HCT116 (cell line): ENCODE data around the gene MPEG1. TPM values are rescaled to one million over a fixed set of nuclear protein-coding genes. Genes with fewer than 3 reads are reported as not detected.

ENCODE experiments used
- ATAC-seq: fragments of 200-7000 bp; cut with Tn5 transposase; 2 replicates; pipeline ENCODE4 v1.9.1; 2020; ENCODE audit warnings: mild to moderate bottlenecking, moderate library complexity
- BruUV-seq: library from RNA; stranded (reverse); fragments of 400-500 nt; replicated peaks from 2 replicates; lab custom pipeline; 2021; lab: Mats Ljungman, UMichigan
- CTCF ChIA-PET: fragments of 300-600 bp; sonication (Branson Sonifier 250); formaldehyde crosslinking; loops from one replicate; lab custom pipeline; 2021; ENCODE audit warnings: antibody characterized with exemption; lab: Charles Lee
- POLR2A ChIA-PET: fragments of 300-600, 350-600 bp; sonication (Branson Sonifier 250); formaldehyde crosslinking; loops from one replicate; lab custom pipeline; 2021; ENCODE audit warnings: antibody characterized with exemption; lab: Charles Lee
- RAD21 ChIA-PET, 2 experiments: fragments of 300-600 bp; sonication (Branson Sonifier 250); formaldehyde crosslinking; loops; one replicate each; lab custom pipeline; 2023; ENCODE audit warnings: low total read pairs in 2 of 2; ENCODE audit not compliant: uncharacterized antibody in 2 of 2, unreplicated experiment in 2 of 2, low non-redundant PET in 1 of 2; lab: Charles Lee
- DNase-seq: peaks from one replicate; pipeline ENCODE4 v3.0.0-alpha.2; 2010; ENCODE audit warnings: low read depth, low spot score
- H2AFZ ChIP-seq: fragments of 200-600 bp; shearing (Covaris generic), sonication (generic); 2 replicates; pipeline ENCODE4 v1.6.1; 2017; ENCODE audit warnings: low read depth, mixed run types, mixed read lengths, antibody characterized with exemption, low read length; ENCODE audit not compliant: poor library complexity, severe bottlenecking
- H3K27ac ChIP-seq: 2 replicates; pipeline ENCODE4 v1.5.1; 2012; ENCODE audit warnings: low read depth, low read length
- H3K27me3 ChIP-seq: fragments of 200-600 bp; sonication (generic); 2 replicates; pipeline ENCODE4 v1.6.1; 2016; ENCODE audit warnings: mixed run types, low read length, mixed read lengths; ENCODE audit not compliant: insufficient read depth
- H3K36me3 ChIP-seq, 2 experiments: fragments of 200-500 bp in 1 of 2; fragments of 200-600 bp in 1 of 2; sonication (Bioruptor generic) in 1 of 2; sonication (generic) in 1 of 2; 2 replicates each; pipeline versions ENCODE4 v1.5.1 to v1.6.1; 2014 to 2016; ENCODE audit warnings: low read length in 2 of 2, inconsistent platforms in 1 of 2, mixed read lengths in 1 of 2, mixed run types in 1 of 2; ENCODE audit not compliant: insufficient read depth in 2 of 2, control insufficient read depth in 1 of 2
- H3K4me1 ChIP-seq, 2 experiments: fragments of 200-600 bp in 1 of 2; sonication (generic) in 1 of 2; 2 replicates each; pipeline versions ENCODE4 v1.5.1 to v1.6.1; 2012 to 2017; ENCODE audit warnings: low read length in 2 of 2, inconsistent platforms in 1 of 2, mild to moderate bottlenecking in 1 of 2, mixed read lengths in 1 of 2, mixed run types in 1 of 2, moderate library complexity in 1 of 2; ENCODE audit not compliant: insufficient read depth in 2 of 2, control insufficient read depth in 1 of 2
- H3K4me2 ChIP-seq: fragments of 200-600 bp; sonication (generic); 2 replicates; pipeline ENCODE4 v1.6.1; 2017; ENCODE audit warnings: mixed run types, low read length, mixed read lengths
- H3K4me3 ChIP-seq, 2 experiments: fragments of 200-600 bp in 1 of 2; sonication (generic) in 1 of 2; replicated peaks in 1 of 2; 2 replicates each; pipeline ENCODE4 v1.5.1; 2011 to 2016; ENCODE audit warnings: low read length in 2 of 2, control low read depth in 1 of 2, low read depth in 1 of 2, mild to moderate bottlenecking in 1 of 2, mixed read lengths in 1 of 2, mixed run types in 1 of 2
- H3K79me2 ChIP-seq: fragments of 200-600 bp; sonication (generic); 2 replicates; pipeline ENCODE4 v1.6.1; 2017; ENCODE audit warnings: mild to moderate bottlenecking, mixed run types, low read length, moderate library complexity, mixed read lengths; ENCODE audit not compliant: insufficient read depth
- H3K9ac ChIP-seq: fragments of 200-600 bp; sonication (generic); 2 replicates; pipeline ENCODE4 v1.6.1; 2016; ENCODE audit warnings: low read length, mixed read lengths
- H3K9me2 ChIP-seq: fragments of 200-600 bp; sonication (generic), shearing (Covaris generic); 2 replicates; pipeline ENCODE4 v1.6.1; 2017; ENCODE audit warnings: mixed run types, mild to moderate bottlenecking, moderate library complexity; ENCODE audit not compliant: insufficient read depth
- H3K9me3 ChIP-seq, 2 experiments: fragments of 200-500 bp in 1 of 2; fragments of 200-600 bp in 1 of 2; sonication (Bioruptor generic) in 1 of 2; sonication (generic) in 1 of 2; 2 replicates each; pipeline ENCODE4 v1.6.1; 2014 to 2017; ENCODE audit warnings: low read length in 2 of 2, mixed read lengths in 2 of 2, inconsistent platforms in 1 of 2, low read depth in 1 of 2, mild to moderate bottlenecking in 1 of 2, mixed run types in 1 of 2, moderate library complexity in 1 of 2; ENCODE audit not compliant: control insufficient read depth in 1 of 2, insufficient read depth in 1 of 2
- H4K20me1 ChIP-seq: fragments of 200-600 bp; sonication (generic), shearing (Covaris generic); 2 replicates; pipeline ENCODE4 v1.6.1; 2017; ENCODE audit warnings: mixed run types, mild to moderate bottlenecking, moderate library complexity; ENCODE audit not compliant: insufficient read depth
- EGR1 ChIP-seq: IDR thresholded peaks from 2 replicates; pipeline ENCODE4 v1.6.1; 2012; ENCODE audit warnings: low read depth
- EZH2 ChIP-seq: fragments of 200-600 bp; sonication (generic); IDR thresholded peaks from 2 replicates; pipeline ENCODE4 v1.6.1; 2017; ENCODE audit warnings: antibody characterized with exemption, mixed run types
- EZH2phosphoT487 ChIP-seq: fragments of 200-600 bp; IDR thresholded peaks from 2 replicates; pipeline ENCODE4 v1.6.1; 2018; ENCODE audit warnings: antibody characterized with exemption, borderline replicate concordance
- FOSL1 ChIP-seq: IDR thresholded peaks from 2 replicates; pipeline ENCODE4 v1.6.1; 2012; ENCODE audit warnings: low read depth
- POLR2AphosphoS5 ChIP-seq: IDR thresholded peaks from 2 replicates; pipeline ENCODE4 v1.6.1; 2011; ENCODE audit warnings: mild to moderate bottlenecking, low read depth, low read length, moderate library complexity
- SP1 ChIP-seq: IDR thresholded peaks from 2 replicates; pipeline ENCODE4 v1.6.1; 2012; ENCODE audit warnings: low read depth
- ZFX ChIP-seq: fragments of 450-650 bp; IDR thresholded peaks from 2 replicates; pipeline ENCODE4 v1.6.1; 2017
- intact Hi-C: fragments of 100-400 bp; cut with micrococcal nuclease; formaldehyde crosslinking; loops from 2 replicates; pipeline ENCODE4 v1.10.0; 2022
- total RNA-seq: library from RNA; stranded (reverse); gene quantifications from one replicate; pipeline ENCODE4 v1.2.1, GENCODE V29; 2021; ENCODE audit not compliant: unreplicated experiment
- TF ChIP-seq, protein P1 (sequence below): IDR thresholded peaks from 2 replicates; pipeline ENCODE4 v1.6.1; 2012
- TF ChIP-seq, protein P2 (sequence below): IDR thresholded peaks from 2 replicates; pipeline ENCODE4 v1.6.1; 2012
- TF ChIP-seq, protein P3 (sequence below), 3 experiments: fragments of 200-600 bp in 1 of 3; sonication (generic) in 1 of 3; IDR thresholded peaks in 2 of 3; conservative IDR thresholded peaks in 1 of 3; 2 replicates each; pipeline ENCODE4 v1.5.1; 2012 to 2017; ENCODE audit warnings: low read depth in 2 of 3, low read length in 2 of 3, antibody characterized with exemption in 1 of 3, borderline replicate concordance in 1 of 3, control low read depth in 1 of 3, mild to moderate bottlenecking in 1 of 3, mixed read lengths in 1 of 3, mixed run types in 1 of 3, moderate library complexity in 1 of 3; ENCODE audit not compliant: insufficient read depth in 1 of 3

Gene MPEG1
- total RNA-seq, 1 experiment from 2014 or later = 0.07 TPM

DNA sequence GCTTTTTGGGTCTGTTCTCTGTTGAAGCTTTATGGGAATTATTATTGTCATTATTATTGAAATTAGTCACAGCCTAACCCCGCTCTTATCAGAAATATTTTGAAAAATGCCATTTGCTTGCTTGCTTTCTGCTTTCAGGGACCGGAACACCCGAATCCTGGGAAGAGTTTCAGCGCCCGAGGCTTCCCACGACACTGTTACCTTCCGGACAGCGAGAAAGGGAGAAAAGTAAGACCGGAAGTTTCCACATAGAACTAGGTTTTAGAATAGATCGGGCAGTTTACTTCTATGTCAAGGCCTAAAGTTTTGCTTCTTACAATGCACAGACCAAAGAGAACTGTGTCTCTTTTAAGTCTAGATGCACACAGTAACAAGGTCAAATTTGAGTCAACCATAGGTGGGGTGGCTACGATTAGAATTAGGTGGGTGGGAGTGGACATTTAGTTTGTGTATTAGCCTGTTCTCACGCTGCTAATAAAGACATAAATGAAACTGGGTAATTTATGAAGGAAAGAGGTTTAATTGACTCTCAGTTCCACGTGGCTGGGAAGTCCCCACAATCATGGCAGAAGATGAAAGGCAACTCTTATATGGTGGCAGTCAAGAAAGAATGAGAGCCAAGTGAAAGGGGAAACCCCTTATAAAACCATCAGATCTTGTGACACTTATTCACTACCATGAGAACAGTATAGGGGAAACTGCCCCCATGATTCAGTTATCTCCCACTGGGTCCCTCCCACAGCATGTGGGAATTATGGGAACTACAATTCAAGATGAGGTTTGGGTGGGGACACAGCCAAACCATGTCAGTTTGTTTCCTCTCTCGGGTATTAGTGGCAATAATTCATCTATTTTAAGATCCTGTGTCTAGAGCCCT, 12.9 kb downstream of the MPEG1 start:
- RAD21 ChIA-PET = no interaction called here

More for the DNA sequence above, 12.9 kb downstream of the MPEG1 start:
- Histone ChIP-seq H3K27ac (no peak overlapping the region), H3K9me2 (no peaks in the 10 kb centered on the region), H2AFZ (no peak overlapping the region), H3K79me2 (no peaks in the 10 kb centered on the region), H3K36me3 (0 out of 4 replicates have a peak, but pooled peaks cover 2 to 3% of the 10 kb centered on the region in 2 experiments), H3K27me3 (no peaks in the 10 kb centered on the region), H3K9ac (no peak overlapping the region), H4K20me1 (no peaks in the 10 kb centered on the region), H3K9me3 (no peaks in the 10 kb centered on the region), H3K4me1 (no peaks in the 10 kb centered on the region; a peak in 1 of 4 replicates), H3K4me2 (no peak overlapping the region), H3K4me3 (no peak overlapping the region)
- ChIA-PET CTCF (interaction anchor here (1.5 to 3.5 kb wide), 2 partner anchors 14 to 28 kb away, joined by 4 to 18 read pairs; partner anchors contain the start of gene DTX4), POLR2A (no interaction called here)
- no TSS peak for BruUV-seq
- ATAC-seq = no peak
- TF ChIP-seq EZH2phosphoT487 = no peak
- TF ChIP-seq, protein P1, sequence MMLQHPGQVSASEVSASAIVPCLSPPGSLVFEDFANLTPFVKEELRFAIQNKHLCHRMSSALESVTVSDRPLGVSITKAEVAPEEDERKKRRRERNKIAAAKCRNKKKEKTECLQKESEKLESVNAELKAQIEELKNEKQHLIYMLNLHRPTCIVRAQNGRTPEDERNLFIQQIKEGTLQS = no peak
- TF ChIP-seq ZFX = no peak
- TF ChIP-seq SP1 = no peak
- no peak for TF ChIP-seq FOSL1
- TF ChIP-seq EZH2 = no peak
- TF ChIP-seq, protein P2, sequence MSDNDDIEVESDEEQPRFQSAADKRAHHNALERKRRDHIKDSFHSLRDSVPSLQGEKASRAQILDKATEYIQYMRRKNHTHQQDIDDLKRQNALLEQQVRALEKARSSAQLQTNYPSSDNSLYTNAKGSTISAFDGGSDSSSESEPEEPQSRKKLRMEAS = no peak
- TF ChIP-seq POLR2AphosphoS5 = no peak
- TF ChIP-seq EGR1 = no peak
- TF ChIP-seq, protein P3, sequence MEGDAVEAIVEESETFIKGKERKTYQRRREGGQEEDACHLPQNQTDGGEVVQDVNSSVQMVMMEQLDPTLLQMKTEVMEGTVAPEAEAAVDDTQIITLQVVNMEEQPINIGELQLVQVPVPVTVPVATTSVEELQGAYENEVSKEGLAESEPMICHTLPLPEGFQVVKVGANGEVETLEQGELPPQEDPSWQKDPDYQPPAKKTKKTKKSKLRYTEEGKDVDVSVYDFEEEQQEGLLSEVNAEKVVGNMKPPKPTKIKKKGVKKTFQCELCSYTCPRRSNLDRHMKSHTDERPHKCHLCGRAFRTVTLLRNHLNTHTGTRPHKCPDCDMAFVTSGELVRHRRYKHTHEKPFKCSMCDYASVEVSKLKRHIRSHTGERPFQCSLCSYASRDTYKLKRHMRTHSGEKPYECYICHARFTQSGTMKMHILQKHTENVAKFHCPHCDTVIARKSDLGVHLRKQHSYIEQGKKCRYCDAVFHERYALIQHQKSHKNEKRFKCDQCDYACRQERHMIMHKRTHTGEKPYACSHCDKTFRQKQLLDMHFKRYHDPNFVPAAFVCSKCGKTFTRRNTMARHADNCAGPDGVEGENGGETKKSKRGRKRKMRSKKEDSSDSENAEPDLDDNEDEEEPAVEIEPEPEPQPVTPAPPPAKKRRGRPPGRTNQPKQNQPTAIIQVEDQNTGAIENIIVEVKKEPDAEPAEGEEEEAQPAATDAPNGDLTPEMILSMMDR (IDR thresholded peaks at IDR 0.05 in 2 of 3, conservative IDR thresholded peaks at IDR 0.05 in 1 of 3; ENCODE audit: borderline replicate concordance in 1 of 3, insufficient read depth in 1 of 3, low read depth in 2 of 3, low read length in 2 of 3) = no peak
- intact Hi-C loops = no loop called here
- no peak for DNase-seq
